NT2/D1 (cell line): ENCODE results near the gene MSMB.

Source experiments
- SUZ12 ChIP-seq: IDR thresholded peaks from 2 replicates; pipeline ENCODE4 v1.6.1; 2011; ENCODE audit not compliant: insufficient read length, insufficient read depth; ENCODE audit errors: extremely low read depth
- YY1 ChIP-seq: IDR thresholded peaks from 2 replicates; pipeline ENCODE4 v1.6.1; 2011; ENCODE audit not compliant: insufficient read length, insufficient read depth
- ZNF274 ChIP-seq: IDR thresholded peaks from 2 replicates; pipeline ENCODE4 v1.6.1; 2011; ENCODE audit warnings: mild to moderate bottlenecking, low read depth, low read length

DNA sequence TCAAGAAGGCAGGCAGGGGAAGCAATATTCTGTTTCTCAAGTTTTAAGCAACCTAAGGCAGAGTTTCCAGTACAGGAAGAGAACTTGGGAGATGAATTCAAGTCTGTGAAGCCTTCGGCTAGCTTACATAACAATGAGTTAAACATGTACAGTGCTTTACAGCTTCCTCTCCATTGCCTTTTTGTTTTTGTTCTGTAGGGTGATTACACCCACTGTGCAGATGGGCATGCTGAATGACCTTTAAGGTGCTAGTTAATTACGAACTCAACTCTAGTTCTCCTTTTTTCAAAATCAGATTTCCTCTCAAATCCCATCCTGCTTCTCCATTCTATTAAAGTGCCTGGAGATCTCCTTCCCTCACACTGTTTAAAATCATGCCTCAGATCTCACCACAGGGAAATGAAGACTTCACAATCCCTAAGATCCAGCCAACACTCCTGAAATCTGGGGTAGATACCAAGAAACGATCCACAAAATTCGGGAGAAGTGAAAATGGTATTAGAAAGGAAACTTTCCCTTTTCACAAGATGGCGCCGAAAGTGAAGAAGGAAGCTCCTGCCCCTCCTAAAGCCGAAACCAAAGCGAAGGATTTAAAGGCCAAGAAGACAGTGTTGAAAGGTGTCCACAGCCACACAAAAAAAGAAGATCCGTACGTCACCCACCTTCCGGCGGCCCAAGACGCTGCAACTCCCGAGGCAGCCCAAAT lies 16.8 kb upstream of the MSMB start:
- TF ChIP-seq YY1 (no peak), SUZ12 (no peak), ZNF274 (no peak)
